ENCODE results near the gene DDX56. TPM values are rescaled to one million over a fixed set of nuclear protein-coding genes. Genes with fewer than 3 reads are reported as not detected.

Gene DDX56
- total and polyA plus RNA-seq, 9 of the 15 experiments (the other 6 are each of a cell fraction or from before 2014, with no cell fraction given) = 33.0 to 145 (median 102) TPM

GRCh38 chr7:44565097-44565794 lies 8.5 kb downstream of the DDX56 start (continued):
- TF ChIP-seq E2F1 (CRISPR knock-in tag; IDR thresholded peaks at IDR 0.05) = no peak
- TF ChIP-seq ZBTB43 (CRISPR knock-in tag; IDR thresholded peaks at IDR 0.05) = no peak
- TF ChIP-seq HDGF (IDR thresholded peaks at IDR 0.05) = peak; percentile 80
- no peak for TF ChIP-seq SMAD1 (IDR thresholded peaks at IDR 0.05; ENCODE audit: low read depth, low read length, partially characterized antibody)
- no peak for TF ChIP-seq HINFP (tag; conservative IDR thresholded peaks at IDR 0.05; ENCODE audit: low read depth)
- peak; percentile 33; the same call in 1 of the 2 replicates for TF ChIP-seq ZNF431 (CRISPR knock-in tag; IDR thresholded peaks at IDR 0.05)
- TF ChIP-seq CBFA2T3 (IDR thresholded peaks at IDR 0.05) = 0 out of 2 replicates have a peak, but pooled peaks have one; percentile 15
- TF ChIP-seq MCM7 (IDR thresholded peaks at IDR 0.05) = no peak
- TF ChIP-seq GABPB1 (CRISPR knock-in tag; IDR thresholded peaks at IDR 0.05) = 0 out of 2 replicates have a peak, but pooled peaks have one; percentile 53
- TF ChIP-seq ZNF140 (CRISPR knock-in tag; IDR thresholded peaks at IDR 0.05) = no peak
- no peak for TF ChIP-seq ZFPM2 (CRISPR knock-in tag; IDR thresholded peaks at IDR 0.05)
- TF ChIP-seq POLR2G (IDR thresholded peaks at IDR 0.05; ENCODE audit: low read depth, low read length) = peak; percentile 47
- TF ChIP-seq NKRF (IDR thresholded peaks at IDR 0.05; ENCODE audit: borderline replicate concordance) = no peak
- TF ChIP-seq E2F4 (CRISPR knock-in tag; IDR thresholded peaks at IDR 0.05; ENCODE audit: low read depth) = no peak
